Measurements from ENCODE around the gene PIM3.

DNA sequence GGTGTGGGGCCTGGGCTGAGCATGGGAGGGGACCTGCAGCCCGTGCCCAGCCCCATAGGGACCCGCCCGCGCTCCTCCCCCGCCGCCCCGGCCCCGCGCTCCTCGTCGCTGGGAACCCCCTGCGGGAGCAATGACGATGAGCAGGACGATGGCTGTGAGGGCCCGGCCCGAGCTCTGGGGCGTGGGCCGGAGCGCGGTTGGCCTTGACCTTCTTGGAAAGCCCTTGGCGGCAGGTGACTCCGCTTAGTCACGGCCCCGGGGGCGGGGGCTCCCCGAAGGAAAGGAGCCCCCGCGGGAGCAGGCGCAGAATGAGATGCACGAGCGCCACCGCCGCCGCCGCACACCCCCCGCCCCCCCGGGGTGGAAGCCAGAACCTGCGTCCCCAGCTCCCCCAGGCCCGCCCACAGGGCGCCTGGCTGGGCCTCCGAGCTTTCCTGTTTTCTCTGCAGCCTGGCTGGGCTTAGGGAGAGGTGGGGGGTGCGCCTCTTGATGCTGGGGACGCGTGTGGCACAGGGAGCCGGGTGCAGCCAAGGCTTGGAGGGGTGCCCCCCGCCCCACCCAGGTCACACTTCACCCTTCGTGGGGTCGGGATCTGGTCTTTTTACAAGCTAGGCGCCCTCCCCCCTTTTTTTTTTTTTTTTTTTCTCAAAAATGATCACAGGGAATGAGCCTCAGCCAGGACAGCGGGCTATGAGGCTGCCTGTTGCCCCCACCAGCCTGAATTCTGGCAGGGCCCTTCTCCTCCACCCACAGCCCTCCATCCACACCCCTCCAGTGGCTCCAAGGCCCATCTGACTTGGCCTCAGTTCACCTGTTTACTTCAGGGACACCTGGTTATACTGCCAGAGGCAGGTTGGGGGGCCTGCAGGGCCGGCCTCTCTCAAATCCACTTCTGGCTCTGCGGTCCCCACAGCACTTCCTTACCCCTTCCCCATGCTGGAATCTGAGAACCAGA lies 24.3 kb upstream of the PIM3 start:
- TF ChIP-seq CTCF (IDR thresholded peaks at IDR 0.05): no peak
- no peak for TF ChIP-seq TAF1 (IDR thresholded peaks at IDR 0.05; ENCODE audit: borderline replicate concordance, low read depth, low read length)
- TF ChIP-seq, protein P1, sequence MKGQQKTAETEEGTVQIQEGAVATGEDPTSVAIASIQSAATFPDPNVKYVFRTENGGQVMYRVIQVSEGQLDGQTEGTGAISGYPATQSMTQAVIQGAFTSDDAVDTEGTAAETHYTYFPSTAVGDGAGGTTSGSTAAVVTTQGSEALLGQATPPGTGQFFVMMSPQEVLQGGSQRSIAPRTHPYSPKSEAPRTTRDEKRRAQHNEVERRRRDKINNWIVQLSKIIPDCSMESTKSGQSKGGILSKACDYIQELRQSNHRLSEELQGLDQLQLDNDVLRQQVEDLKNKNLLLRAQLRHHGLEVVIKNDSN (IDR thresholded peaks at IDR 0.05; ENCODE audit: borderline replicate concordance, low read depth): no peak
- no peak for TF ChIP-seq EP300 (IDR thresholded peaks at IDR 0.05; ENCODE audit: borderline replicate concordance in 1 of 2, low read depth in 1 of 2, low read length in 1 of 2)
- TF ChIP-seq SMC3 (IDR thresholded peaks at IDR 0.05; ENCODE audit: low read depth, low read length): no peak
- no peak for TF ChIP-seq YY1 (IDR thresholded peaks at IDR 0.05; ENCODE audit: low read depth)
- TF ChIP-seq ELF1 (IDR thresholded peaks at IDR 0.05): no peak
- no peak for TF ChIP-seq EZH2phosphoT487 (IDR thresholded peaks at IDR 0.05; ENCODE audit: borderline replicate concordance, low read depth)
